Amniotic stem cell (primary cell): ENCODE measurements around the gene NISCH.

Experiments used
- DNase-seq: peaks from one replicate; lab custom pipeline; 2025; lab: John Stamatoyannopoulos, UW

Gene NISCH

DNA sequence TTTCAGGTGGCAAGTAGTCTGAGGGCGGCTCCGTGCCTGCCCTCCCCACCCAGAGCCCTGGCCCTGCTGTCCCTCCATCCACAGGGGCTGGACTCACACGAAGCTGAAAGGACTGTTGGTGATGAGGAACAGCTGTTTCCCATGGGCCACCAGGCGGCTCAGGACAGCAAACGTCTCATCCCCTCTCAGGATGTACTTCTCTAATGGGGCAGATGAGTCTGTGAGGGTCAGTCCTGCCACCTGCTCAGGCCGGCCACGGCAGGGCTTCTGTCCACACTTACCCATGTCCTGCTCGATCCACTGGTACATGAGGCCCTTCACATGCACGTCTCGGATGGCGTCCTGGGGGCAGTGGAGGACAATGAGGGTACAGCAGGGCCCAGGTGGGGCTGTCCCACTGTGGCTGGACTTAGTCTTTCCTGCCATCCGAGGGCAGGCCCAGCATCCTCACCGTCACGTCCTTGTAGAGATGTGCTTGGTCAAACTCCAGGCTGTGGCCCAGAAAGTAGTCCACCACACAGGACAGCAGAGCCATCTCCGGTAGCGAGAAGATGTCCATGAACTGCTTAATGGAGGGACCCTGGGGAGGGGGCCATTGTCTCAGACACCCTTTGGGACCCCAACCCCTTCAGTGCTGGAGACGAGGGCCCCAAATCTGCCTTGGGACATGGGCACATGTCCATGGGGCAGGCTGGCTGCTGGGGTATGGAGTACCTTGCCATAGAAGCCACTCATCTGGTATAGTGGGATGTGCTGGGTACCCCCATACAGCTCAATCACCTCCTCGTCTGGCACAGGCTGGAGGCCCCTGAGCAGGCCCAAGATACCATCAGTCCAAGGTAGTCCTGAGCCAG is 72.6 kb downstream of the NISCH start:
- no peak for DNase-seq

DNA sequence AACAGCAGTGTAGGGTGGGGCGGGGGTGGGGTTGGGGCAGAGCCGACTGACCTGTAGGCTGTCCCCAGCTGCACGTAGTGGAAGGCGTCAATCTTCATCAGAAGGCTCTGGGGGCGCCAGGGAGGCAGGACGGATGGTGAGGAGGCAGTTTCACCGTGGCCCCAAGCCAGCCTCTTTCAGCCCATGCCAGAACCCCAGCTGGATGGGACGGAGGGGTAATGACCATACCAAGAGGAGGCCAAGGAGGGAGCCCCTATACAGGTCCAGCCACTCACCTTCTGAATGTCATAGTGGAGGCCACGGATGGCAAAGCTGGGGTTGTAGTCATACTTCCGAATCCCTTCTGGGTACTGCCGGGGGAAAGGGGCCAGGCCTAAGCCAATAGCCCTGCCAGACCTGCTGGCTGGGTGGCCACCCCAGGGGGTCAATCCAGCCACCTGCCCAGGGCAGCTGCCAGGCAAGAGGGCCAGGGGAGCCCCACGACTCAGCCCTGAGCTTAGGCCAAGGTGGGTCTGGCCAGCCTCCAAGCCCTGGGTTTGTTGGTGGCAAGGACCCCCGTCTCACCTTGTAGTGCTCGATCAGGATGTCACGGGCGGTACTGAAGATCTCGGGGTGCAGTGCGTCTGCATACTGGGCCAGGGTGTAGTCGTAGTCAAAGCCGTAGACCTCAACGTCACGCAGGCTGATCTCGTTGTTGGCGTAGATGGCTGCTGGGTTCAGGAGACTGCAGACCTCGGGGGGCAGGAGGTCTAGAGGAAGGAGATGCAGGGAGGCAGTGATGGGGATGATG is 73.4 kb downstream of the NISCH start:
- DNase-seq, result no peak

DNA sequence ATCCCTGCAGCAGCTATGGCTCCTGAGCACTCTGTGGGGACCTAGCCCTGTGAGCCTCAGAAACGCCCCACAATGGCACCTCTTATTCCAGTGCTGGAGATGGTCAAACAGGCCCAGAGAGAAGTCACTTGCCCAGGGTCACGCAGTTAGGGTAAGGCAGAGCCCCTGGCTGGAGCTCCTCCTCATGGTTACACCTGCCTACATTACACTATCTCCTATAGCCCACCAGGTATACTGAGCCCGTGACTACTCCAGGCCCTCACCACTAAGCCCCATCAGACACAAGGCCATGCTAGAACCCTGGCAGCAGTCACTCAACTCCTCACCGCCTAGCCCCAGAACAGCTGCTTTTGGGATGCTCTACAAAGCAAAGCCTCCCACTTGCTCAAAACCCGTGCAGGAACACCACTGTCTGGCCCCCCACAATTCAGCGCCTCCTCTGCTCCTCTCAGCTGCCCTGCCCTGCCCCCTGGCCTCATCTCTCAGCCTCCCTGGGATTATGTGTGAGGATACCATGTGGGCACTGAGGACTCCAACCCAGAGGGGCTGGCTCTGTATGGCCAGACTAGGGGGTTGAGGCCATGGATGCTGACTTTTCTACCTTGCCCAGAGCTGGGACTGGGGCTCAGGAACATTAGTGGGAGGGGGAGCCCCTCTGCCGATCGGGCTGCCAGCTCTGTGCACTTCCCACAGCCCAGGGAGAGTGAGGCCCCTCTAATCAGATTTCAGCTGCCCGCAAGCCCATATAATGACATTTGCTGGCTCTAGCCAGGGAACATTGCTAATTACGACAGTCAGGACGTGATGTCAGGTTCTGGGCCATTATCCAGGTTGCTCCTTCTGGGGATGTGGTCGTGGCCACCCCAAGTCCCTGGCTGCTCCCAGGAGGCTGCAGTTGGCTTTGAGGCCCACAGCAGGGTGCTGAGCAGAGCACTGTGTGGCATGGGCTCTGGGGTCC is 74.3 kb downstream of the NISCH start:
- no peak for DNase-seq

DNA sequence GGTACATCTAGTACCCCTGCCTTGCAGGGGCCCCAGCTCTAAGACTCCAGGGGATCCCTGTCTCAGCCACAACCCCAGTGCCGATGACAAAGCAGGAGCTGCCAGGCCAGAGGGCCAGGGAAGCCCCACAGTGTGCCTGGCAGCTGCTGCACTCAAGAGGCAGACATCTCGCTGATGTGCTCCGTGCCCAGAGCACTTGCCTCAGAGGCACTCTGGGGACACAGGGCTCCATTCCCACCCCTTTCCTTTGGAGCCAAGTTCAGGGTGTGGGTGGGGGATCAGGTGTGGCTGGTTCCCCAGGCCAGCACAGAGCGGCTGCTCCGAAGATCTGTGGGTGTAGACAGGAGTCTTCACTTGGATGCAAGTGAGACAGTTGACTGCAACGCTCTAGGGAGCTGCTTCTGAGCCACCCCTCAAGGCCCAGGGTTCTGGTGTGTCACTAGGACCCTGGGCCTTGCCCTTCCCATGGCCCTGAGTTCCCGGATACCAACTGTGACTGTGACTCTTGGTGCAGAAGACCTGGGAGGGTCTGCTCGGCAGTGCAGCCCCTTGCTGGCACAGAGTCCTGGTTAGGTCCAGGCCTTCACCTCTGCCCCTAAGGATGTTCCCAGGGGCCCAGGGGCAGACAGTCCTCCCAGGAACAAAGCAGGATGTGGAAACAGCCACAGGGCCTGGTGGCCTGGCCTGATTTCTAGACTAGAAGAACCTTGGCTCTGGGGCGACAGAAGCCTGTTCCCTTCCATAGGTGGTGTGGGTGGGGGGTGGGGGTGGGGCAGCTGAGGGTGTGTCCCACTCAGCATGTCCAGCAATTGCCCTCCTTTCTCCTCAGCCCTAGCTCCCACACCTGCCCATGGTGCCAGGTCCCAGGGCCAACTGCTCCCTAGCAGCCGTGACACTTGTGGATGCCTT is 75.8 kb downstream of the NISCH start:
- no peak for DNase-seq

DNA sequence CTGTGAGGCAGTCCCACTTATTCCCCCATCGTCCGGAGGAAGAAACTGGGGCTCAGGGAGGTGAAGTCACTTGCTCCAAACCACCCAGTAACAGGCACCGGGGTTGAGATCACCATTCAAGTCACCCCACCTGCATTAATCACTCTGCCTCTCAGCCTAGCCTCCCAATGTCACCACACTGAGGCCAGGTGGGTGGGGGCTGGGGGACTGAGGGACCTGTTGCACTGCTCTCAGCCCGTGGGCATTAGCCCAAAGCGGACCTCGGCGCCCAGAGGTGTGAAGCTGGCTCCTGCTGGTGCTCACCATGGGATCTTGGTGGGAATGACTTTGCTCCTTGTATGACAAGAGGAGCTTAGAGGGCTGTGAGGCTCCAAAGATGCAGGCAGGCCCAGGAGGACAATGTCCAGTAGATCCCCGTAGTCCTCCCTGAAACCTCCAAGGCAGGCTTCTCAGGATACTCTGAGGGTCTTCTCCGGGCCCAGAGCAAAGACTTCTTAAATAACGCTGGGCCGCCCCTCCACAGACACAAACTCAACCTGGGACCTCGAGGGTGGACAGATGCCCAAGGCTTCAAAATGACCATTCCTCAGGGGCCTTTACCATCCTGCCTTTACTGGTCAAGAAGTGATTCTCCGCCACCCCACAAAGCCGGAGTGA is 76.6 kb downstream of the NISCH start:
- DNase-seq, result no peak

DNA sequence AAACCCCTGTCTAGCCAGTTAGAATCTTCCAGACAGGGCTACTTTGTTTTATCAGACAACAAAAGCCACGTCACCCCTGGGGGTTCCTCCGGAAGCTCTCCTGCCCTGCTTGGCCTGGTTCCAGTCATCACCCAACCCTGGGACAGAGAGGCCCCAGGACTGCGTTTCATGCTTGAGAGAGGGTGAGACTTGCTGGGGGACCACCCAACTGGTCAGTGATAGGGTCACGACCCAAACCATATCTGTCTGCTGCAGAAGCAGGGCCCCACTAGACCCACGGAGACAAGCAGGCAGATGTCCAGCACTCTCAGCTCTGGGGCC is 77.1 kb downstream of the NISCH start:
- DNase-seq, result no peak

DNA sequence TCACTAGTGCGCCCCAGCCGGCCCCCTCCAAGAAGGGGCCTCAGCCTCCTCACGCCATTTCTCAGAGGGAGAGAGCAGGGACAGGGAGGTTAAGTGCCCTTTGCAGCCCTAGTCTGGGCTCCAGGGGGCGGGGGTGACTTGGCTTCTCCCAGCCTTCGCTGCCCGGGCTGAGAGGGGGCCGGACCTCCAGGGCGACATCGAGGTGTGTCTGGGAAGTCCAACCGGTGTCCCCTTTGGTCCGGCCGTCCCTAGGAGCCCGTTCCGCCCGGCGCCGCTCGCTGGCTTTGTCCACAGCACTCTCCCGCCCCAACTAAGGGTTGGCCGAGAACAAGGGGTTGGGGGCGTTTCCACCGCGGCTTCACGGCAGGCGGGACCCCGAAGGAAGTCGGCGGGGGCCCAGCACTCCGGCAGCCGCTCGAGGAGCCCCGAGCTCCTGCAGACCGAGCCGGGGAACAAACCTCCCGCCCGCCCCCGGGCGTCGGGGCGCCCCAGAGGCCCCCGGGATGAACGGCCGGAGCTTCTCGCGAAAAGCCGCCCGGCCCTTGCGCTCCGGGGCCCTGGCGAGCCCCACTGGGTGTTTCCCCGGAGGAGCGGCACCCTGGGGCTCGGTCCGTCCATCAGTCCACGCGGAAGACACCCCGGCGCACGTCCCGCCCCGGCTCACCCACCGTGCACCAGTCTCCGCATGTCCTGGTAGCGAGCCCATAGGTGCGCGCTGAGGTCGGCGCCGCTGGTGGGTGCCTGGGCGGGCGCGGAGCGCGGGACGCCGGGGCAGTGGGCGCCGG is 77.6 kb downstream of the NISCH start:
- no peak for DNase-seq

DNA sequence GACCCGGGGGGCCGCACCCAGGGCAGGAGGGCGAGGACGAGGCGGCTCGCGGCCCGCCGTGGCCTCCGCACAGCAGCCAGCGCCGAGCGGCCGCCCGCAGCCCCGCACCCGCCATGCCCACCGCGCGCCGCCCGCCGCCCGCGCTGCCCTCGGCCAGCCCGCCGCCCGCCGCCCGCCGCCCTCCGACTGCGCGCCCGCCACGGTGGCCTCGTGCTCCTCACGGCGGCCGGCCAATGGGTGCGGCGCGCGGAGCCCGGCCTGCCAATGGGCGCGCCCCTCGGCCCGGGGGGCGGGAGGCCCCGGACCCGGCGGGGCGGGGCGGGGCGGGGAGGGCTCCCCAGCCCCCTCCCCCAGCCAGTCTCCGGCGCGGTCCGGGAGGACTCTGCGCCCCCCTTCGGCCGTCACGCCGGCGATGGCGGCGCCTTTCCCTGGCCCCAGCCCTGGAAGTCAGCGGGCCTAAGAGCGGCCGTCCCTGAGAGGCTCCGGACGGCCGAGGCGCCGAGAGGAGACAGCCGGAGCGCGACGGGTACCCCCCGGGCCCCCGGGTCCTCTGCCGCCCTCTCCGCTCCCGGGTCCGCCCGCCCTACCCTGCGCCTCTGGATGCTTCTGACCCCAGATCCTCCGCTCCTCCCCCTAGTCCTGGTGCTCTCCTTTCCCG is 78.3 kb downstream of the NISCH start, which contains the start of gene NT5DC2:
NT5DC2 (minus strand) TSS at position 235 of the 658 bp plus-strand sequence; CDS start at position 115, 120 bp downstream.
- no peak for DNase-seq

DNA sequence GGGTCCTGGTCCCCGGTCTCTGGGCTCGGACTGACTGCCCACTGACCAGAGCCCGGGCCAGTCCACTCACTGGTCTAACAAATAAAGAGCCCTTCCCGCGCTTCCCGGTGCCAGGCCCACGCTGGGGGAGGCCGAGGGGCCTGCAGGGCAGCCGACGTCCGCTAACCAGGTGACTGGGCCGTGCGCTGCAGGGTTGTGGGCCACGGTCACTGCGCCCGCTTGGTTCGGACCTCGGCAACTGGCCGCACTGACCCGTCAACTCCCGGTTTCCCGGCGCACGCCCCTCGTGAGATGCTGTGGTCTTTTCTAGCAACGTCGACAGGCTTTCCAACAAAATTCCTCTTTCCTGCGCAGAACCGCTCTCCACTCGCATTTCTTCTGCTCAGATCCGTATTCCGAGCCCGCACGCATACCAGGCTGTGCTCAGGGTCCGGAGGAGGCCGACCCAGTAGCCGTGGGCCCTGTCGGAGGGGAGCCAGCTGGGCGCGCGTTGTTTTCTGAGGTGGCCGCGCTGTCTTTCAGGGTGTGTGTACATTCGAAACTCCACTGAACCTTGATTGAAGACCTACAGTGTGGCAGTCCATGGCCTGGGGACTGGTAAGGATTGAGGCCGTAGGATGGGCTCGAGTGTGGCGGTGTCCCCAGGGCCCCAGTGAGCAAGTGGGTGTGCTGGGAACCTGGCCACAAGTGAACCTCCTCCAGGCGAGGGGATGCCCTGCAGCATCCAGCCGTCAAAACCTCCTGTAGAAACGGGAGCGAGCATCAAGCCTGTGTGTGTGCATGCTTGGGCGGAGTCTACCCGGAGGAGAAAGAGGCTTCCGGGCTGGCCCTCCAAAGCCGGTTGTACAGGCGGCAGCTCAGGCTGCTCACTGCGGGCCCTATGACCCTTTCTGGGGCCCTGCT is 79.1 kb downstream of the NISCH start:
- DNase-seq, result no peak

DNA sequence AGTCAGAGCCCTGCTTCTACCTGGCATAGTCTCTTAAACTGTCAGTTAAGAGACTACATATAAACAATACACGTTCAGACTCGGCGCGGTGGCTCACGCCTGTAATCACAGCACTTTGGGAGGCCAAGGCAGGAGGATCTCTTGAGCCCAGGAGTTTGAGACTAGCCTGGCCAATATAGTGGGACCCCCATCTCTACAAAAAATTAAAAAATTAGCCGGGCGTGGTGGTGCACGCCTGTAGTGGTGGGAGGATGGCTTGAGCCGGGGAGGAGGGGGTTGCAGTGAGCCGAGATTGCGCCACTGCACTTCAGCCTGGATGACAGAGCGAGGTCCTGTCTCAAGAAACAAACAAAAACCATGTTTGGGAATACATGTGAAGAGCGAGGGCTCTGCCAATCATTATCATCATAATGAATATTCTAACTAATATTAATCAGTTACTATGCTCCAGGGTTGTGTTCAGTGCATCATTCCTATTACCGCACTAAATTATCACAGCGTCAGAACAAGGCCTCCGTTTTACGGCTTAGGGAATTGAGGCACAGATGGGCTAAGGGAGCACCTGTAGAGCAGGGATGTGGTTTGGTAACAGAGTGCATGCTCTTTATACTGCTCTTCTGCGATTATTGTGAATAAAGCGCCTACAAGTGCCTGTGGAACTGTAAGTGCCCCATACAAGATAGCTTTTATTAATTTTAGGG is 80.2 kb downstream of the NISCH start:
- DNase-seq, result no peak

DNA sequence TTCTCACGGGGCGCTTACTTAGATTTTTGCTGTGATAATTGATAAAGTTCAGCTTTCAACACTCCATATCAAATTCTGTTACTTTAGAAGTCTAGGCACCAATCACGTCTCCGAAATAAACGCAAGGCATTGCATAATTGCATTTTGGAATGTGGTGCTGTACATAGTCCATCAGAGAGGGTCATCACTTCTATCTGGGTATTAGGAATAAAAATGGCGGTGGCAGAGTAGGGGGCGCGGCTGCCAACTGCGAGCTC is 80.6 kb downstream of the NISCH start:
- DNase-seq, result no peak

DNA sequence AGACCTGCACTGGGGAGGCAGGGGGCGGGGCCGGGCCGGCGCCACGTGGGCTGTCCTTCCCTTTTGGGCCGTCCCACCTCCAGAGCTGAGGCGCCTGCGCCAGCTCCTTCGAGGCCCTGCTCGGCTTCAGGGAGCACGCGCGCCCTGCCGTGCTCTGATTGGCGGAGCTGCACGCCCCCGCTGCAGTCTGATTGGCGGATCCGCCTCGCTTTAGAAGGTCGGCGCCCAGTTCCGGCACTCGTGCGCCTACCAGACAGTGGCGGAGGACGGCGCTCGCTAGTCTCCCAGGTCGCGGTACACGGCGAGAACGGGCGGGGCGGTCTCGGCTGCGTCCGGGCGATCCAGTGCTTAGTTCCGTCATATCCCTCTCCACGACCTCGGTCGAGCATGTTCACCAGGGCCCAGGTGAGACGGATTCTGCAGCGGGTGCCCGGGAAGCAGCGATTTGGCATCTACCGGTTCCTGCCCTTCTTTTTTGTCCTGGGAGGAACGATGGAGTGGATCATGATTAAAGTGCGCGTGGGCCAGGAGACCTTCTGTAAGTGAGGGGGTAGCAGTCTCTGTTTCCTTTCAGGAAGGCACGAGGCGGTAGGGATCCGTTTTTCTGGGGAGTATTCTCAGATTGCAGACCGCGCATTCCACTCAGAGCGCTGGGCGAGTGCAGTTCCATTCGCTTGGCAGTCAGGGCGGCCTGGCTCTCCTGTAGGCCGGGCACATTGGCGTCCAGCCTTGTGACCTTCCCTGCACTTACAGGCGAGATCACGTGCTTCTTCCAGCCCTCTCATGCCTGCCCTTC is 81.2 kb downstream of the NISCH start, which contains the start of gene UQCC5:
UQCC5 (plus strand) TSS at position 237 of the 796 bp plus-strand sequence; CDS start at position 388, 151 bp downstream.
- DNase-seq, result peak; percentile 96

DNA sequence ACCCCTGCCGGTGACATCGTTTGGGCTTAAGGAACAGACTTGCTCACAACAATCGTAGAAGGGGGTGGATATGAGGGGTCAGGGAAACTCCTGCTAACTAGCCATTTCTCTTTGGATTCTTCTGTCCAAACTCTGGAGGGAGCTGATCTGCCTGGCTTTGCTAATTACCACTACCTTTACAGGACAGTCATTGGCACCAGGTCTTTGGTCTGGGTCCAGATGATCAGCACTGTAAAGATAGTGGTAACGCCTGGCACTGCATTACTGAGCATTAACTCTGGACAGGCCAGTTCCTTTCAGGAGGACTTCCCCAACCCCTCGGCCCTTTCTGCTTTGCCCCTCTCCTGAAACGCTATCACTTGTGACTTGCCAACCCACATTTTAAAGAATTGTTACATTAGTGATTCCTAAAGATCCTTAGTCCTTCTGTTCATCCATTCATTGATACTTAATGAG is 81.8 kb downstream of the NISCH start:
- DNase-seq, result no peak

DNA sequence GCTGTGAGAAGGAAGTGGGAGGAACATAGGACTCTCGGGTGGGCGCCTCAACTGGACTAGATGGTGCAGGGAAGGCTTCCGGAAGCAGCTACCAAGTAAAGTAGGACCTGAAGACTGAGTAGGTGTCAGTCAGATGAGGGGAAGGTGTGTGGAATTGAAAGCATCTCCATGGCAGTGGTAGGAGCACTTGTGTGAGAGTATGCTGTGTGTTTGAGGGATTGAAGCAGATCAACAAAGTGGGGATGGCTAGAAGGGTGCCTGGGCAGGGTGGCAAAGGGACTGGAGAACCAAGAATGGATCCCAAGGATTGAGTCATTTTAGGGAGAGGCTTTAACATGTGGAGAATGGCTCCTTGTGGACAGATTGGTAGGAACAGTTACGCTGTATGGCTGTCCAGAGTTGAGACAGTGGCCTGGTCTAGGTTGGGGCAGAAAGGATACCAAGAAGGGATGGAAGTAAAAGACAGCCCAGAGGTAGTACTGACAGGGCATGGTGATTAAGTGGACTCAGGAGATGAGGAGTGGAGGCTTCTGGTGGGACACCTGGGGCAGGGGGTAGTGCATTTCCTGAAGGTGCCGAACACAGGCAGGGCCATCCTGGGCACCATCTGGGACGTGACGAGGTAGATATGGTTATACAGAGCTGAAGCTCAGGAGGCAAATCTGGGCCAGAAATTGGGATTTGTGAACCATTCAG is 82.5 kb downstream of the NISCH start:
- DNase-seq, result no peak

DNA sequence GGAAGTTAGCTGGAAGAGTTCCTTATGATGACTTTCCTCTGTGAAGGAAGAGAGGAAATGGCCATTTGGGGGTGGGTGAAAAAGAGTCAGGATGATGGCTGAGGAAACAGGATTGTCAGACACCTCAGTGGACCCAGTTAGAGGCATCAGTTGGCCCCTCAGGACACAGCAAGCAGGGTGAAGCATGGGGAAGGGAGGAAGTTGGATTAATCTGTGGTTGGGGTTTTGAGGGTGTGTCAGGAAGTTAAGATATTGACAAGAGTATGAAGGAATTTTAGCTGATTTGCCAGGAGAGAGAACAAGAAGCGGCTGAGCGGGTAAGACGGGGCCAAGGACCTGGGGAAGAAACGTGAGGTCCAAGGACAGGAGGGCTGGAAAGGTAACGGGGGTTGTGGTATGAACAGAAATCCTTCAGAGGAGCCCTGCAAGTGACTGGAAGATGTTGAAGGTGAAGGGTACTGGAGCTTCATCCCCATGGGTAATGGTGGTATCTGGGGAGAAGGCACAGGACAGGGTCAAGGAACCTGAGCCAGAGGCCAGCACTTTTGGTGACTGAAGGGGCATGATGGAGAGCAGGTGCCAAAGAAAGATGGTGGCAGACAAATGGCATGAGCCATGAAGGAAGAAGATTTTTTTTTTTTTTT is 83.7 kb downstream of the NISCH start:
- no peak for DNase-seq

DNA sequence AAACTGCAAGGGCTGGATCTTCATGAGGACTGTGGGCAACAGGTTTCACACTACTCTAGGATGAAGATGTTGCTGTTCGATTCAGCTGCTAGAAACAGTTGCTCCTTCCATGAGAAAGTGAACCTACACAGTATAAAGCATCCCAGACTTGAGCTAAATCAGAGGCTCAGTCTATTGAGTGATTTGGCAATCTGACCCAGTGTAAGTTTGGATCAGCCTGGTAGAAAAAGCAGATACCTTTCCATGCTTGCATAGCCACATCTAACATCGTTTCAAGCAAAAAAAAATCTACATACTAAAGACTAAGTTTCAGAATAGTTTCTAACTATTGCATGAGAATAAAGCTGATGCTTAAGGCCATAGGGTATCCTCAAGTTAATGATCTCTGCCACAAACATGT is 85.6 kb downstream of the NISCH start:
- no peak for DNase-seq
